Ovary (tissue), 9 donors: ENCODE measurements around the gene RNLS. TPM values are rescaled to one million over a fixed set of nuclear protein-coding genes. Genes with fewer than 3 reads are reported as not detected.

Experiments
- DNase-seq, 5 donors: peaks; one replicate each; pipeline ENCODE4 v3.0.0-alpha.2; 2019 to 2020
- H3K27ac ChIP-seq, 2 donors: fragments of 200-600 bp; one replicate each; pipeline versions ENCODE4 v1.5.1 to v1.8.0; 2019 to 2022
- H3K27me3 ChIP-seq: fragments of 200-600 bp; one replicate; pipeline ENCODE4 v1.8.0; 2022
- H3K36me3 ChIP-seq: fragments of 200-600 bp; sonication (generic); one replicate; pipeline ENCODE4 v1.5.1; 2019
- H3K4me1 ChIP-seq: one replicate; pipeline ENCODE4 v1.8.1; 2013; ENCODE audit warnings: mild to moderate bottlenecking, moderate library complexity; ENCODE audit not compliant: insufficient read depth
- H3K4me3 ChIP-seq: fragments of 200-600 bp; sonication (generic); one replicate; pipeline ENCODE4 v1.5.1; 2017
- H3K9me3 ChIP-seq, 2 donors: fragments of 200-600 bp in 1 of 2; sonication (generic) in 1 of 2; one replicate each; pipeline versions ENCODE4 v1.5.1 to v1.8.1; 2013 to 2019; ENCODE audit warnings: mild to moderate bottlenecking in 1 of 2, moderate library complexity in 1 of 2
- CTCF ChIP-seq, 3 donors: fragments of 450-650 bp in 2 of 3; fragments of 200-600 bp in 1 of 3; IDR thresholded peaks; one replicate each; pipeline versions ENCODE4 v1.5.1 to v1.8.0; 2016 to 2022; ENCODE audit warnings: antibody characterized with exemption in 3 of 3, mild to moderate bottlenecking in 1 of 3
- EP300 ChIP-seq: sonication (generic); formaldehyde crosslinking; IDR thresholded peaks from one replicate; pipeline ENCODE4 v1.6.1; 2017; ENCODE audit warnings: antibody characterized with exemption
- POLR2A ChIP-seq: fragments of 450-650 bp; IDR thresholded peaks from one replicate; pipeline ENCODE4 v1.6.1; 2017; ENCODE audit warnings: antibody characterized with exemption, mild to moderate bottlenecking, moderate library complexity
- WGBS, 3 donors: extraction: QIAGEN DNeasy Blood & Tissue Kit in 1 of 3; methylation state at CpG; one replicate each; pipeline versions ENCODE4 v1.1.5 to v1.1.7; 2013 to 2017; 5-methylcytosine and 5-hydroxymethylcytosine counted together
- intact Hi-C, 4 donors: fragments of 100-400 bp; cut with DNase I; formaldehyde crosslinking; loops; one replicate each; pipeline versions ENCODE4 v1.11.0 to v1.15.1; 2022 to 2023
- polyA plus RNA-seq, 2 donors: library from polyadenylated mRNA; stranded (reverse); fragments of 200-250 nt in 1 of 2; fragments of 350-450 nt in 1 of 2; fragmentation: Illumina TruSeq in 1 of 2; extraction: RNeasy Lipid Tissue Mini Kit (QIAGEN cat#74804) in 1 of 2; gene quantifications; one replicate each; pipeline ENCODE4 v1.2.3, GENCODE V29; 2013 to 2014
- total RNA-seq, 7 donors: library from RNA; depleted of rRNA in 2 of 7; stranded (reverse); fragments of >200 nt in 2 of 7; fragmentation: NEBNext Ultra II Directional in 3 of 7; extraction: Animal tissue kit (Norgen Biotek cat#: 25700) in 3 of 7; gene quantifications; one replicate each; pipeline versions ENCODE4 v1.1.0 to v1.2.4, GENCODE V29; 2016 to 2023
- donor health status: DM: no; HTN: no; CAD: no; lungs with moderate emphysema.
- donor health status: DM: no; HTN: no; CAD: no.
- donor health status: Bipolar disorder and iron deficiency.
- donor health status: DM: yes; HTN: yes; CAD: no.
- donor health status: DM: no; HTN: no; CAD: no.
- donor health status: DM: yes; HTN: yes; CAD: no.

RNLS gene
- total and polyA plus RNA-seq, 9 donors, result 7.5 to 21.9 (median 11.8) TPM

DNA sequence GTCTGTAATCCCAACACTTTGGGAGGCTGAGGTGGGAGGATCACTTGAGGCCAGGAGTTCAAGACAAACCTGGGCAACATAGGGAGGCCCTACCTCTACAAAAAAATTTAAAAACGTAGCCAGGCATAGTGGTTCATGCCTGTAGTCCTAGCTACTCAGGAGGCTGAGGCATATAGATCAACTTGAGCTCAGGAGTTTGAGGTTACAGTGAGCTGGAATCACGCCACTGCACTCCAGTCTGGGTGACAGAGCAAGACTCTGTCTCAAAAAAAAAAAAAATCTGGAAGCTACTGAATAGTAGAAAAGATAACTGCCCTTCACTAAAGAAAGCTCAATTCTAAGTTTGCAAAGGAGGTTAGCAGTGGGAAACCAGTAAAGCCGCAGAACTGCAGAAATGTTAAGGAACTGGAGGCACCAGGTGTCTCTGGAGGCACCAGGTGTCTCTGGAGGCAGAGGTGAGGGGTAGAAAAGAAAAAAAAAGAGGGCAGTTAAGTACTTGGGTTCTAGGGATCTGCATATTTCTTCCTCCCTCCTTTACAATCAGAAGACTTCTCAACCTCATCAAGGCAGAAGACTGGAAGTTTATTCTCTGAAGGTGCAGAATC, 56.5 kb downstream of the RNLS start:
- 90 to 95% (median 91%) methylated on average over 3 of the region's 3 CpGs for WGBS, 3 donors
- no peaks in the 10 kb centered on the region for H3K36me3 ChIP-seq
- intact Hi-C loops, result no loop called here
- no peaks in the 10 kb centered on the region for H3K9me3 ChIP-seq
- no peaks in the 10 kb centered on the region for H3K4me1 ChIP-seq
- no peaks in the 10 kb centered on the region for H3K27me3 ChIP-seq
- H3K27ac ChIP-seq, result no peak overlapping the region
- H3K4me3 ChIP-seq, result no peak overlapping the region
- no peak for TF ChIP-seq CTCF (IDR thresholded peaks at IDR 0.05)
- TF ChIP-seq POLR2A, result no peak
- TF ChIP-seq EP300, result no peak
- no peak for DNase-seq

- no peak for TF ChIP-seq POLR2A
- TF ChIP-seq EP300, result no peak
- TF ChIP-seq CTCF (IDR thresholded peaks at IDR 0.05), result no peak
- Histone ChIP-seq H3K27me3 (no peaks in the 10 kb centered on the region), H3K4me3 (no peak overlapping the region), H3K36me3 (no peaks in the 10 kb centered on the region), H3K4me1 (no peaks in the 10 kb centered on the region), H3K27ac (no peak overlapping the region), H3K9me3 (no peaks in the 10 kb centered on the region)
- 86 to 92% (median 86%) methylated on average over 3 of the region's 3 CpGs for WGBS, 3 donors
- intact Hi-C loops, result no loop called here
- no peak for DNase-seq
Measured at GRCh38 chr10:88525371-88526069, 57.6 kb downstream of the RNLS start.

DNA sequence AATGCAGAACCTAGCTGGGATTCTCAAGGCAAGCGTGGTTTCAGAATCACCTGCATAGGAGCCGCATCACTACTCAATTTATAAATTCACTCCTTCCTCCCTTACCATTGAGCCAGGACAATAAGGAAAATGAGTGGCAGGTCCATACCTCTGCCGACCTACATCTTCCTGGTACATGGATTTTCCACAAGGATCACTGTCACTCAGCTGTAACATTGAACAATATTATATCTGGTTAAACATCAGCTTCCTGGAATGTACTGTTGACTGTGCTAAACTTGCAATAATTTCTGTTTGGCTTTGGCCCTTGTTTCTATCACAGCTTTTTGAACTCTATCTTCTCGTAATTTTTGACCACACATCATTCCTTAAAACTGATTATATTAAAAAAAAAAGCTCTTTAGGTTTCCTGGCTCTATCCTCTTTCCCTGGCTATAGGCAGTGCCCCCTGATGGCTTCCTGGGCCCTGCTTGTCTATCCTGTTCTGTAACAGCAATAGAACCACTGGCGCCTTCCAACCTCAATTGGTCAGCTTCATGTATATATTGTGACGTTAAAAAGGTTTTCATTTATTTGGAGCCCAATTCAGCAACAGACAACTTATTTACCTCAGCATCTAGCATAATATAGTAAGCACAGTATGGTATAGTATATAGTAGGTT, 59.2 kb downstream of the RNLS start:
- intact Hi-C loops, result no loop called here
- no peaks in the 10 kb centered on the region for H3K4me1 ChIP-seq
- no peak for DNase-seq
- H3K27ac ChIP-seq, result no peak overlapping the region
- TF ChIP-seq POLR2A (no peak), CTCF (IDR thresholded peaks at IDR 0.05) (no peak), EP300 (no peak)
- no peaks in the 10 kb centered on the region for H3K36me3 ChIP-seq
- WGBS, 3 donors, result 77 to 86% (median 86%) methylated on average over 6 of the region's 6 CpGs
- no peaks in the 10 kb centered on the region for H3K27me3 ChIP-seq
- no peak overlapping the region for H3K4me3 ChIP-seq
- no peaks in the 10 kb centered on the region for H3K9me3 ChIP-seq

DNA sequence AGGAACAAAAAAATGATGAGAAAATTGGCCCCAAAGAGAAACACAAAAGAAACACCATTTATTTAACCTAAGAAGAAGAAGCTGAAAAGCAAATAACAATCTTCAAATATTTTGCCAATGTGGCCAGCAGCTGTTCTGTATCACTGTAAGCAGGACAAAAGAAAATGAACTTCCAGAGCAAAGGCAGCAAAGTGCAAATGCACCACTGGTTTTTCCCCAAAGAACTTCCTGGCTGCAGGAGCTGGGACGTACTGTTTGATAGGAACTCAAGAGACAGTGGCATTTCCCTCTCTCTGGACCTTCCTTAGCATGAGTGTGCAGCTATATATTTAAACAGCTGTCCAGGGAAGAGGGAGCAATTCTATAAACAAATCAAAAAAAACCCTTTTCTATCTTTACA, 60.4 kb downstream of the RNLS start:
- intact Hi-C loops, result no loop called here
- no peaks in the 10 kb centered on the region for H3K36me3 ChIP-seq
- no peaks in the 10 kb centered on the region for H3K27me3 ChIP-seq
- 0 to 9% (median 7%) methylated on average over 1 of the region's 1 CpG for WGBS, 3 donors
- H3K4me3 ChIP-seq, result no peak overlapping the region
- H3K27ac ChIP-seq, result no peak overlapping the region
- TF ChIP-seq CTCF (IDR thresholded peaks at IDR 0.05) (no peak), EP300 (no peak), POLR2A (no peak)
- H3K4me1 ChIP-seq, result no peaks in the 10 kb centered on the region
- peak in 2 of 5 donors; percentile 26 to 39 for DNase-seq
- no peaks in the 10 kb centered on the region for H3K9me3 ChIP-seq
